Right atrium auricular region (tissue), 2 donors: ENCODE measurements around the gene DNAAF8. TPM values are rescaled to one million over a fixed set of nuclear protein-coding genes. Genes with fewer than 3 reads are reported as not detected.

Experiments used
- DNase-seq: peaks from one replicate; pipeline ENCODE4 v3.0.0-alpha.2; 2019; ENCODE audit warnings: low spot score
- H3K27ac ChIP-seq, 2 donors: fragments of 200-600 bp; sonication (generic); 1 replicate in 1 of 2; 2 replicates in 1 of 2; pipeline ENCODE4 v1.5.1; 2016 to 2019
- H3K27me3 ChIP-seq, 2 donors: fragments of 200-600 bp; sonication (generic); one replicate each; pipeline versions ENCODE4 v1.5.1 to v1.6.0; 2017 to 2019
- H3K36me3 ChIP-seq: fragments of 200-600 bp; sonication (generic); one replicate; pipeline ENCODE4 v1.5.1; 2016
- H3K4me1 ChIP-seq, 2 donors: fragments of 200-600 bp; sonication (generic); one replicate each; pipeline versions ENCODE4 v1.5.1 to v1.6.0; 2017 to 2019
- H3K4me3 ChIP-seq, 2 donors: fragments of 200-600 bp; sonication (generic); 1 replicate in 1 of 2; 2 replicates in 1 of 2; pipeline ENCODE4 v1.5.1; 2017 to 2019; ENCODE audit warnings: mild to moderate bottlenecking in 1 of 2, moderate library complexity in 1 of 2
- H3K9me3 ChIP-seq, 2 donors: fragments of 200-600 bp; sonication (generic); one replicate each; pipeline ENCODE4 v1.5.1; 2019
- total RNA-seq, 2 donors: library from RNA; depleted of rRNA; stranded (reverse); fragments of >200 nt; gene quantifications; one replicate each; pipeline ENCODE4 v1.1.0, GENCODE V29; 2016
- TF ChIP-seq, protein P1 (sequence below), 2 donors: fragments of 200-600 bp; sonication (generic); IDR thresholded peaks; one replicate each; pipeline ENCODE4 v1.5.1; 2019; ENCODE audit warnings: antibody characterized with exemption in 2 of 2

The DNAAF8 gene
- total RNA-seq, 2 donors from 2014 or later: 0.39 to 0.44 TPM

DNA sequence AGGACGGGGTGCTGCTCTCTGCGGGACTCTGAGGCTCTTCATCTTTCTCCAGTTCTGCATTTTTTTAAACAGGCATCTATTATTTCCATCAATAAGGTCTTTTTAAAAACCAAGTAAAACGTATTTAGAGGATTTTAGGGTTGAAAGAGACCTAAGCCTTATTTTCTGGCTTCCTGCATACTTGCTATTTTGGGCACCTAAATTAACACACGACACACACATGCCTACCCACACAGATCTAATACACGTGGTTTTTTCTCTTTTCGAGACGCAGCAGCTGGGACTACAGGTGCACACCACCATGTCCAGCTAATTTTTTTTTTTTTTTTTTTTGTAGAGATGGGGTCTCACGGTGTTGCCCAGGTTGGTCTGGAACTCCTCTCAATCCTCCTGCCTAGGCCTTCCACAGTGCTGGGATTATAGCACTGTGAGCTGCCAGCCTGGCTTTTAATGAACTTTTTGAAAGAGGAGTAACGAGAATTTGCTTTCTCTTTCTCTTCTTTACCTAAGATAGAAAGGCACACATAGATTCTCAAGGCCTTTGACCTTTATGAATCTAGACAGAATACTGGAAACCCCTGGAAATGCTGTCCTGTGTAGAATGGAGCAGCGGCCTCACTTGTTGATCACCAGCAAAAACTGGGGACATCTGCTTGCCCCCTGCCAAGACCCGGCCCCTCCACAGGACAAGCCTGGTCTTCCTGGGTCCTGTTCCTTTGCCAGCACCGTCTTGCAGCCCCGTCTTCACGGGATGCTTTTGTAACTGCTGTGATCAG lies 13.8 kb downstream of the DNAAF8 start:
- no peak for DNase-seq
- no peak overlapping the region for H3K4me3 ChIP-seq
- H3K36me3 ChIP-seq: peaks cover 25% of the 10 kb centered on the region
- no peak overlapping the region for H3K27ac ChIP-seq
- no peaks in the 10 kb centered on the region for H3K4me1 ChIP-seq
- TF ChIP-seq, protein P1, sequence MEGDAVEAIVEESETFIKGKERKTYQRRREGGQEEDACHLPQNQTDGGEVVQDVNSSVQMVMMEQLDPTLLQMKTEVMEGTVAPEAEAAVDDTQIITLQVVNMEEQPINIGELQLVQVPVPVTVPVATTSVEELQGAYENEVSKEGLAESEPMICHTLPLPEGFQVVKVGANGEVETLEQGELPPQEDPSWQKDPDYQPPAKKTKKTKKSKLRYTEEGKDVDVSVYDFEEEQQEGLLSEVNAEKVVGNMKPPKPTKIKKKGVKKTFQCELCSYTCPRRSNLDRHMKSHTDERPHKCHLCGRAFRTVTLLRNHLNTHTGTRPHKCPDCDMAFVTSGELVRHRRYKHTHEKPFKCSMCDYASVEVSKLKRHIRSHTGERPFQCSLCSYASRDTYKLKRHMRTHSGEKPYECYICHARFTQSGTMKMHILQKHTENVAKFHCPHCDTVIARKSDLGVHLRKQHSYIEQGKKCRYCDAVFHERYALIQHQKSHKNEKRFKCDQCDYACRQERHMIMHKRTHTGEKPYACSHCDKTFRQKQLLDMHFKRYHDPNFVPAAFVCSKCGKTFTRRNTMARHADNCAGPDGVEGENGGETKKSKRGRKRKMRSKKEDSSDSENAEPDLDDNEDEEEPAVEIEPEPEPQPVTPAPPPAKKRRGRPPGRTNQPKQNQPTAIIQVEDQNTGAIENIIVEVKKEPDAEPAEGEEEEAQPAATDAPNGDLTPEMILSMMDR (IDR thresholded peaks at IDR 0.05): no peak
- no peaks in the 10 kb centered on the region for H3K27me3 ChIP-seq
- no peaks in the 10 kb centered on the region for H3K9me3 ChIP-seq

DNA sequence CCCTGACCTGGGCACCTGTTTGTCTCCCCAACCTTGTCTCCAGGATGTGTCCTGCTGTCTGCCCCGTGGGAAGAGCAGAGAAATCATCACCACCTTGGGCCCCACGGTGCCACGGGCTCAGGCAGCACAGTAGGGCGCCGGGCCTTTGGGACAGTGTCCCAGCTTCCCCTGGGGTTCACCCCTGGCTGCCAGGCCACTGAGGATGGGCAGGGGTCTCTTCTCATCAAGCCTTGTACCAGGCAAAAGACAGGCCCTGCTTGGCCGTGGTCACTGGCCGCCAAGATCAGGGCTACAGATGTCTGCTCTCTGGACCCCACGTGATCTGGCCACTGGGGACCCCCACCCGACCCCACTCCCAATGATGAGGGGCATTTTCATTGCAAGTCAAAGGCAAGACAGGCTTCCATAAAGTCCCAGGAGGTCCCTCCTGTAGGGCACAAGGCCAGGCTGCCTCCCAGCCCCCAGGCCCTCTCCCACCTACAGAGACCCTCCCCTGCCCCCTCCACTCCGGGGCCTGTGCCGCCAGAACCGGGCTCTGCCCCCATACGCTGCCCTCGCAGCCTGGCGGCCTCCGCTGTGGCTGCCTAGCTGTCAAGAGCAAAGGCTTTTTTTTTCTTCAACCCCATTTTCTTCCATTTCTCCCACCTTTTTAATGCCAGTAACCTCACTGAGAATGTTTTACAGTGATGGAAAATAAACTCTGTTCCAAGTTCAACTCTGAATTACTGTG lies 14.5 kb downstream of the DNAAF8 start:
- DNase-seq: no peak
- H3K9me3 ChIP-seq: no peaks in the 10 kb centered on the region
- H3K36me3 ChIP-seq: peaks cover 32% of the 10 kb centered on the region
- no peaks in the 10 kb centered on the region for H3K4me1 ChIP-seq
- TF ChIP-seq, protein P1 (IDR thresholded peaks at IDR 0.05): no peak
- no peak overlapping the region for H3K4me3 ChIP-seq
- H3K27ac ChIP-seq: no peak overlapping the region
- no peaks in the 10 kb centered on the region for H3K27me3 ChIP-seq

DNA sequence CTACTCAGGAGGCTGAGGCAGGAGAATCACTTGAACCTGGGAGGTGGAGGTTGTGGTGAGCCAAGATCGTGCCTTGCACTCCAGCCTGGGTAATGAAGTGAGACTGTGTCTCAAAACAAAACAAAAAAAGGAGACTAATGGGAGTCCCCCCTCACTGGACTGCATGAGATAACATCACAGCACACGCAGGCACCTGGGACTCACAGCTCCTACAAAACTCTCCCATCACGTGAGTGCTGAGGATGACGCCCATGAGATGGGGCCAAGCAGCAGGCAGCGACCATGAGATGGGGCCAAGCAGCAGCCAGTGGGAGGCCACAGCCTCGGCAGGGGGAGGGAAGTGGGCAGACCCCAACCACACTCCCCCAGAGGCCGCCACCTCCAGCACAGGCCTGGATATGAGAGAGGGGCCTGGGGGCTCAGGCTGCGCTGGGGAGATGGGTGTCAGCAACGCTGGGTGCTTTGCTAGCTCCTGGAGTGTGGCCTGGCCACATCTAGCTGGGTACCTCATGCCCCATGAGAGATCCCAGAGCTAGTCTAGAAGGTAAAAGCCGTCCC lies 15.4 kb downstream of the DNAAF8 start:
- H3K4me3 ChIP-seq: no peak overlapping the region
- TF ChIP-seq, protein P1 (IDR thresholded peaks at IDR 0.05): no peak
- H3K9me3 ChIP-seq: peaks cover 0 to 1% of the 10 kb centered on the region in 2 donors
- H3K36me3 ChIP-seq: peaks cover 40% of the 10 kb centered on the region
- DNase-seq: no peak
- no peak overlapping the region for H3K27ac ChIP-seq
- no peaks in the 10 kb centered on the region for H3K4me1 ChIP-seq
- H3K27me3 ChIP-seq: no peaks in the 10 kb centered on the region

DNA sequence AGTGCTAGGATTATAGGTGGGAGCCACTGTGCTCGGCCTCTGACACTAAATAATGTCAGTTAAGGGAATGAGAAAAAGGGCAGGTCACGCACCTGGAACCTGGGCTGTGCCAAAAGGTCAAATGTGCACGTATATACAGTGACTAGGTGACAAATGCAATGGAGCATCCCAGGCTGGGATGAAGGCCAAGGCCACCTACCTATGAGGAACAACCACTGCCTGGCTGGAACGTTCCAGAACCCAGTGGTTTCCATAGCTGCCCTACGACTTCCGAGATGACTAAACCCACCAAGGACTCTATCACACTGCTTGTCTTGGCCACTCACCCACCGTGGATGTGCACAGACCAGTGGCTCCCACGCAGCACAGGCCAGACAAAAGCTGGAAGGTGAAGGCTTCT lies 16.6 kb downstream of the DNAAF8 start:
- Histone ChIP-seq H3K9me3 (peaks cover 0 to 3% of the 10 kb centered on the region in 2 donors), H3K4me1 (no peaks in the 10 kb centered on the region), H3K36me3 (peaks cover 51% of the 10 kb centered on the region), H3K27ac (no peak overlapping the region), H3K4me3 (no peak overlapping the region), H3K27me3 (no peaks in the 10 kb centered on the region)
- TF ChIP-seq, protein P1 (IDR thresholded peaks at IDR 0.05): no peak
- DNase-seq: no peak

DNA sequence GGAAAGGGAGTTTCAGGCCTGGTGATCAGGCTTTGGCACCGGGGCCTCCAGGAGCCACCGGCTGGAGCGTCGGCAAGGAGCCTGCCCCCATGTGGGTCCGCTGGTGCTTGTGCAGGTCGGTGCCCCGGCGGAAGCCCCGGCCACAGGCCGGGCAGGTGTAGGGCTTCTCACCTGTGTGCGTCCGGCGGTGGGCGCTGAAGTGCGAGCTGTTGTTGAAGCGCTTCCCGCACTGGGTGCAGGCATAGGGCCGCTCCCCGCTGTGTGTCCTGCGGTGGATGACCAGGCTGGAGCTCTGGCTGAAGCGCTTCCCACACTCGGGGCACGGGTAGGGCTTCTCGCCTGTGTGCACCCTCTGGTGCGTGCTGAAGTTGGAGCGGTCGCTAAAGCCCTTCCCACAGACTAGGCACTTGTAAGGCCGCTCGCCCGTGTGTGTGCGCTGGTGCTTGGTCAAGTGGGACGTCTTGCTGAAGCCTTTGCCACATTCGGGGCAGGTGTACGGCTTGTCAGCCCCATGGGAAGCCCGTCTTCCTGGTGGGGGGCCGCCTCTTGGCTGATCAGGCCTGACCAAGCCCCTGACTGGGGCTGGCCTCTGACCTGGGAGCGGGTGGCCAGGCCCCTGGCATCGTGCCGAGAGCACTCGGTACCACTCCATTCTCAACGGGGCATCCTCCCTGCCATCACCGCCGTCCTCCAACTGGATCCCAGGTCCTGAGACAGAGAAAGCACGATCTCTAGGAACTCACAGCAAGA lies 18.2 kb downstream of the DNAAF8 start:
- no peaks in the 10 kb centered on the region for H3K4me1 ChIP-seq
- no peak overlapping the region for H3K27ac ChIP-seq
- no peak for DNase-seq
- TF ChIP-seq, protein P1 (IDR thresholded peaks at IDR 0.05): no peak
- H3K27me3 ChIP-seq: no peaks in the 10 kb centered on the region
- H3K9me3 ChIP-seq: peaks cover 0 to 3% of the 10 kb centered on the region in 2 donors
- peaks cover 60% of the 10 kb centered on the region for H3K36me3 ChIP-seq
- no peak overlapping the region for H3K4me3 ChIP-seq
